ENCODE results near the gene COL23A1. TPM values are rescaled to one million over a fixed set of nuclear protein-coding genes. Genes with fewer than 3 reads are reported as not detected.
"Not testable (repeated sequence)": the region's sequence is repeated elsewhere in the genome, so short reads cannot be mapped to it uniquely, and the experiment has no call there.

Gene COL23A1
- total RNA-seq, 1 experiment from 2014 or later = not detected

GRCh38 chr5:178259623-178260536 is 330.3 kb downstream of the COL23A1 start:
- no peaks in the 10 kb centered on the region; the same call in 1 of the 2 replicates for H3K27me3 ChIP-seq
- no peaks in the 10 kb centered on the region for H3K36me3 ChIP-seq
- DNase-seq = no peak
- no peaks in the 10 kb centered on the region for H3K4me1 ChIP-seq
- no peaks in the 10 kb centered on the region for H3K9me3 ChIP-seq (replicated peaks)
- no peak overlapping the region for H3K27ac ChIP-seq
- H3K4me3 ChIP-seq = no peak overlapping the region

- no peaks in the 10 kb centered on the region for H3K9me3 ChIP-seq (replicated peaks)
- no peaks in the 10 kb centered on the region; the same call in 1 of the 2 replicates for H3K27me3 ChIP-seq
- no peaks in the 10 kb centered on the region for H3K36me3 ChIP-seq
- H3K4me3 ChIP-seq = no peak overlapping the region
- H3K4me1 ChIP-seq = no peaks in the 10 kb centered on the region
- no peak for DNase-seq
- H3K27ac ChIP-seq = no peak overlapping the region
These were observed 332.5 kb downstream of the COL23A1 start for GRCh38 chr5:178257650-178258049.

- Histone ChIP-seq H3K4me3 (no peak overlapping the region), H3K27me3 (no peaks in the 10 kb centered on the region; the same call in 1 of the 2 replicates), H3K4me1 (no peaks in the 10 kb centered on the region), H3K9me3 (replicated peaks) (no peaks in the 10 kb centered on the region), H3K36me3 (no peaks in the 10 kb centered on the region), H3K27ac (no peak overlapping the region)
- DNase-seq = no peak
These were observed 333.4 kb downstream of the COL23A1 start for GRCh38 chr5:178256746-178257145.

GRCh38 chr5:178253632-178254031 is 336.6 kb downstream of the COL23A1 start:
- not testable (repeated sequence) for H3K9me3 ChIP-seq (replicated peaks); H3K4me1 ChIP-seq; H3K27ac ChIP-seq; H3K4me3 ChIP-seq; DNase-seq; H3K27me3 ChIP-seq; H3K36me3 ChIP-seq

GRCh38 chr5:178252258-178252657 is 337.9 kb downstream of the COL23A1 start:
- Histone ChIP-seq H3K4me3 (no peak overlapping the region), H3K27ac (no peak overlapping the region), H3K36me3 (no peaks in the 10 kb centered on the region), H3K4me1 (no peaks in the 10 kb centered on the region), H3K9me3 (replicated peaks) (no peaks in the 10 kb centered on the region), H3K27me3 (peaks cover 3% of the 10 kb centered on the region; the same call in 1 of the 2 replicates)
- DNase-seq = no peak

- H3K9me3 ChIP-seq (replicated peaks) = no peaks in the 10 kb centered on the region
- no peaks in the 10 kb centered on the region for H3K36me3 ChIP-seq
- peaks cover 3% of the 10 kb centered on the region; the same call in 1 of the 2 replicates for H3K27me3 ChIP-seq
- no peak overlapping the region for H3K27ac ChIP-seq
- no peak for DNase-seq
- H3K4me3 ChIP-seq = no peak overlapping the region
- H3K4me1 ChIP-seq = no peaks in the 10 kb centered on the region
These were observed 339.9 kb downstream of the COL23A1 start for GRCh38 chr5:178250263-178250662.

- H3K9me3 ChIP-seq (replicated peaks) = no peaks in the 10 kb centered on the region
- H3K4me1 ChIP-seq = no peaks in the 10 kb centered on the region
- no peak for DNase-seq
- H3K27me3 ChIP-seq = peaks cover 3% of the 10 kb centered on the region; the same call in 1 of the 2 replicates
- no peak overlapping the region for H3K4me3 ChIP-seq
- H3K27ac ChIP-seq = no peak overlapping the region
- H3K36me3 ChIP-seq = no peaks in the 10 kb centered on the region
These were observed 340.8 kb downstream of the COL23A1 start for GRCh38 chr5:178249191-178249989.

GRCh38 chr5:178248750-178249149 is 341.4 kb downstream of the COL23A1 start:
- Histone ChIP-seq H3K4me1 (no peaks in the 10 kb centered on the region), H3K27me3 (peaks cover 3% of the 10 kb centered on the region; the same call in 1 of the 2 replicates), H3K9me3 (replicated peaks) (no peaks in the 10 kb centered on the region), H3K36me3 (no peaks in the 10 kb centered on the region), H3K27ac (no peak overlapping the region), H3K4me3 (no peak overlapping the region)
- no peak for DNase-seq

- Histone ChIP-seq H3K27ac (no peak overlapping the region), H3K4me1 (no peaks in the 10 kb centered on the region), H3K27me3 (peaks cover 3% of the 10 kb centered on the region; the same call in 1 of the 2 replicates), H3K9me3 (replicated peaks) (no peaks in the 10 kb centered on the region), H3K4me3 (no peak overlapping the region), H3K36me3 (no peaks in the 10 kb centered on the region)
- DNase-seq = no peak
These were observed 342.4 kb downstream of the COL23A1 start for GRCh38 chr5:178247481-178248456.

GRCh38 chr5:178246624-178247279 is 343.4 kb downstream of the COL23A1 start:
- no peak for DNase-seq
- H3K27me3 ChIP-seq = peaks cover 3% of the 10 kb centered on the region; the same call in 1 of the 2 replicates
- H3K27ac ChIP-seq = no peak overlapping the region
- no peaks in the 10 kb centered on the region for H3K4me1 ChIP-seq
- H3K4me3 ChIP-seq = no peak overlapping the region
- no peaks in the 10 kb centered on the region for H3K36me3 ChIP-seq
- H3K9me3 ChIP-seq (replicated peaks) = no peaks in the 10 kb centered on the region

GRCh38 chr5:178245389-178245788 is 344.8 kb downstream of the COL23A1 start:
- Histone ChIP-seq H3K9me3 (replicated peaks) (no peaks in the 10 kb centered on the region), H3K4me1 (no peaks in the 10 kb centered on the region), H3K27me3 (peaks cover 3% of the 10 kb centered on the region; the same call in 1 of the 2 replicates), H3K27ac (no peak overlapping the region), H3K36me3 (no peaks in the 10 kb centered on the region), H3K4me3 (no peak overlapping the region)
- no peak for DNase-seq

- no peaks in the 10 kb centered on the region for H3K9me3 ChIP-seq (replicated peaks)
- no peak for DNase-seq
These were observed 345.6 kb downstream of the COL23A1 start for GRCh38 chr5:178244576-178244975.

GRCh38 chr5:178242416-178242815 is 347.8 kb downstream of the COL23A1 start:
- DNase-seq = no peak
- Histone ChIP-seq H3K4me1 (no peaks in the 10 kb centered on the region), H3K9me3 (replicated peaks) (no peaks in the 10 kb centered on the region), H3K27me3 (no peaks in the 10 kb centered on the region), H3K36me3 (no peaks in the 10 kb centered on the region), H3K4me3 (no peak overlapping the region), H3K27ac (no peak overlapping the region)

More at GRCh38 chr5:178244576-178244975, 345.6 kb downstream of the COL23A1 start:
- H3K36me3 ChIP-seq = no peaks in the 10 kb centered on the region
- peaks cover 3% of the 10 kb centered on the region; the same call in 1 of the 2 replicates for H3K27me3 ChIP-seq
- no peak overlapping the region for H3K4me3 ChIP-seq
- no peak overlapping the region for H3K27ac ChIP-seq
- H3K4me1 ChIP-seq = no peaks in the 10 kb centered on the region
